Retinal pigment epithelial cell (primary cell): ENCODE measurements around the gene TLR1.
"Not testable (repeated sequence)": the region's sequence is repeated elsewhere in the genome, so short reads cannot be mapped to it uniquely, and the experiment has no call there.

Source experiments
- DNase-seq: peaks from one replicate; pipeline ENCODE4 v3.0.0-alpha.2; 2010; ENCODE audit warnings: low read depth
- H3K4me3 ChIP-seq: 2 replicates; pipeline ENCODE4 v1.5.1; 2011; ENCODE audit warnings: mild to moderate bottlenecking, low read length, control low read depth, moderate library complexity
- CTCF ChIP-seq: conservative IDR thresholded peaks from 2 replicates; pipeline ENCODE4 v1.5.1; 2011; ENCODE audit warnings: low read depth, low read length, control low read depth, inconsistent platforms

The TLR1 gene

GRCh38 chr4:38819569-38819968, 15.0 kb upstream of the TLR1 start:
- H3K4me3 ChIP-seq, result no peak overlapping the region
- no peak for TF ChIP-seq CTCF
- DNase-seq, result no peak

GRCh38 chr4:38818441-38818976, 13.9 kb upstream of the TLR1 start:
- H3K4me3 ChIP-seq, result no peak overlapping the region
- DNase-seq, result no peak
- TF ChIP-seq CTCF, result no peak

GRCh38 chr4:38815885-38816782, 11.5 kb upstream of the TLR1 start:
- DNase-seq, result no peak
- H3K4me3 ChIP-seq, result no peak overlapping the region
- no peak for TF ChIP-seq CTCF

- DNase-seq, result no peak
- no peak overlapping the region for H3K4me3 ChIP-seq
- TF ChIP-seq CTCF, result no peak
Measured at GRCh38 chr4:38814386-38814785, 9.8 kb upstream of the TLR1 start.

GRCh38 chr4:38811297-38811696, 6.7 kb upstream of the TLR1 start:
- H3K4me3 ChIP-seq, result no peak overlapping the region
- TF ChIP-seq CTCF, result no peak

GRCh38 chr4:38807462-38807861, 2.9 kb upstream of the TLR1 start:
- H3K4me3 ChIP-seq, DNase-seq: not testable (repeated sequence)

More at GRCh38 chr4:38811297-38811696, 6.7 kb upstream of the TLR1 start:
- no peak for DNase-seq

GRCh38 chr4:38806251-38806650, 1.7 kb upstream of the TLR1 start:
- not testable (repeated sequence) for H3K4me3 ChIP-seq

GRCh38 chr4:38805530-38806145, 1.0 kb upstream of the TLR1 start:
- TF ChIP-seq CTCF, result no peak
- no peak overlapping the region for H3K4me3 ChIP-seq
- no peak for DNase-seq

More at GRCh38 chr4:38806251-38806650, 1.7 kb upstream of the TLR1 start:
- DNase-seq, result not testable (repeated sequence)
